Kidney tubule cell (primary cell): ENCODE measurements around the gene FBXL7.

Source experiments
- DNase-seq: peaks from one replicate; pipeline ENCODE4 v3.0.0-alpha.2; 2018; ENCODE audit warnings: low spot score

Gene FBXL7

DNA sequence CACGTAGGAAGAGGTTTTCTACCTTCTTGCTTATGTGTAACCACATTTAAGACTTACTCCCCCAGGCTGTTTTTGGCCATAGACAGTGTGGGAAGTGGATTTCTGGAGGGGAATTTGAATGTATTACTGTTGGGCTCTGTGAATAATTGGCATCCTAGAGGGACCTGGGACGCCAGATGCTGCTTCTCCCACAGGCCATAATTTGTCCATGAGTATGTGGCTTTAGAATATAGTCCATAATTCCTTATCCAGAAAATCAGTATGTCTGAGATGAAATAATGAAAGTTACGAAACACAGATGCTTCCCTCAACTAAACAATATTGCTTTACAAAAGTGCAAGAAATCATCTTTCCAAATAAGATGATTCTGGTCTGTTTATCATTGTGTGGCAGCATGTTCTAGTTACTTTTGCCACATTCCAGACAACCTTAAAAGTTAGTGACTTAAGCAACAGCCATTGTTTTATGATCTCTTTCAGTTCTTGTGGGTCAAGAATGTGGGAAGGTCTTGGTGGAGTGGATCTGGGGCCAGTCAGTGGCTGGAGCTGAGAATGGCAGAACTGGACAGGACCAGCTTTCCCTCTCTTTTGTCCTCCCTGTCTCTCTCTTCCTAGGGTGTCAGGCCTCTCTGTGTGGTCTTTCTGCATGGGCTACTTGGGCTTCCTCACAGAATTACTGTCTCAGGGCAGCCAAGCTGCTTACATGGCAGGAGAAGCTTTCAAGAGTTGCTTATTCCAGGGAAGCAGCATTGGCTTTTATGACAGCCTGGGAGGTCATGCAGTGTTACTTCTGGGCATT is 79.4 kb downstream of the FBXL7 start:
- DNase-seq: no peak

DNA sequence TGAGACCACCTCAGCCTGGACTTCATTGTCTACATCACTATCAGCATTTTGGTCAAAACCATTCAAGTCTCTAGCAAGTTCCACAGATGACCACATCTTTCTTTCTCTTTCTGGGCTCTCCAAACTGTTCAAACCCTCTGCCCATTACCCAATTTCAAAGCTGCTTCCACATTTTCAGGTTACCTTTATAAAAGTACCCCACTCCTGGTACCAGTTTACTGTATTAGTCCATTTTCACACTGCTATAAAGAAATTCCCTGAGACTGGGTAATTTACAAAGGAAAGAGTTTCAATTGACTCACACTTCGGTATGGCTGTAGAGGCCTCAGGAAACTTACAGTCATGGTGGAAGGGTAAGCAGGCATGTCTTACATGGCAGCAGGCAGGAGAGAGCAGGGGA is 84.5 kb downstream of the FBXL7 start:
- DNase-seq: no peak

DNA sequence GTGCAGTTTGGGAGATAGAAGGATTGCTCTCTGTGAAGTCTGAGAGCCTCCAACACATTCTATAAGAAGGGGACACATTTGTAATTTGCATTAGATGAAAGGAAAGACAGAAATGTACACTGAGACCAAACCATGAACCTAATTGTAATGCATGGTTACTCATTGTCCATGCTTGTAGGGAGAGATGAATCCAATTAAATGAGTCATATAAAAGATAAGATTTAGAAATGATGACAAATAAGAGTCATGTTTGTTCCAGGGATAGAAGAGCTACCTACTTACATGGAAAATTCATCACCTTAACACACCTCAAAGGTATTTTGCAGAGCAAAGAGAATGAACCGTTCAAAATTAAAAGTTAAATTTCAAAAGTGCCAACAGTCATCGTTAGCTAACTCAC is 85.1 kb downstream of the FBXL7 start:
- peak; percentile 1 for DNase-seq

DNA sequence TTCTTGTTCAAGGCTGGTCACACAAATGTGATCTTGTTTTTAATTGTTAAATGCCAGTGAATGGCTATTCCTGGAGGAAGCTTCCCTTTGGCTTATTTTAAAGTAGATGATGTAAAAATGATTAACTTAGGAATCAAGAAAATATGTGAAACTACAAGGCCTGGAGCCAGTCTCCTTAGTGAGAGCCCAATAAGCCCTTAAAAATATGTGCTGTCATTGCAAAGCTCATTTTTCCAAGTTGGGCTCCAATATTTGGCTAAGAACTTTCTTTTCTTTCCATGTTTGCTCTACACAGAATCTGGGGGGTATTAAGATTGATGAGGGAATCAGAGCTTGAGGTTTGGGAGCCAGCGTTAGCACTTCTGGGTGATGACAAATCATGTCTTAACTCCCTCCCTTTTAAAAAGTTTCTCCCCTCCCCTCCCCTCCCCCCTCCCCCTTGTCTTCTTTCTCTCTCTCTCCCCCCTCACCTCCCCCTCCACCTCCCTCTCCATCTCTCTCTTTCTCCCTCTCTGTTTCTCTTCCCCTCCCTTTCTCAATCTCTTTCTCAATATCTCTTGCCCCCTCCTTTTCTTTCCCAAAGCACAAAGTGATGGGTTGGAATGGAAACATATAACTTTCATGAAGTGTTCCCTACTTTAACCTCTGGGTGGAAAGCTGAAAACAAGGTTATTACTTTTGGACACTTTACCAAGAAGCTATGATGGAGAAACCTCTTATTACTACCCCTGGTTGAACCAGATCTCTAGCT is 86.0 kb downstream of the FBXL7 start:
- no peak for DNase-seq

DNA sequence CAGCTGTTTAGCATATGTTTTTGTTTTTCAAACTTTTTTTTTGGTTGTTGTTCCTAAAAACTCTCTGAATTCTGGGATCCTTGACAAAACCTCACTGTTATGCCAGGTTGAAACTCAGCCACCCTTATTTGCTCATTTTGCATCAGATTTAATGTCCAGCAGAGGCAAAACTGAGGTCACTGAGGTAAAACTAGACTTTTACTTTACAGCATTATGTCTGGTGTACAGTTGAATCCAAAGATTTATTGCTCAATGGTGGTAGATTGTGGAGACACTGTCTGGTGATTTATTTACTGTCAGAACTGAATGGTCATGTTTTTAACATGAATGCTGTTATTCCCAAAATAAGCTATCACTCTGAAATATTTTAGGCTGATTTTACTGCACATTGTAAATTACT is 87.9 kb downstream of the FBXL7 start:
- no peak for DNase-seq

DNA sequence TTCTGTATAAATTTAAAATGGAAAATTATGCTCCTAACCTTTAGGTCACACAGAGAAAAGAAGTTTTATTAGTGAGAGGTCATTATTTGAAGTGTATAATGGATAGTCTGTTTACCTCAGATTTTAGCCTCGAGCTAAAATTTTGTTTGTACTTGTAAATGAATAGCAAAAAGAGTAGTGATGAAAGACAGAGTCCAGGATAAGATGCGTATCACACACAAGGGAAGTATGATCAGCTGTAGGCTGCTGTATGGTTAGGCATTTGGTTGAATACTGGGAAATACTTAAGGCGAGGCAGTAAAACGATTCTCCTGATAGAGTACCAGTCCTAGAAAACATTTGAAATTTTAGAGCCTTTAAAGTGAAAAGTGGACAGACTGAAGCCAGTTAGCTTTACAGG is 92.7 kb downstream of the FBXL7 start:
- no peak for DNase-seq

DNA sequence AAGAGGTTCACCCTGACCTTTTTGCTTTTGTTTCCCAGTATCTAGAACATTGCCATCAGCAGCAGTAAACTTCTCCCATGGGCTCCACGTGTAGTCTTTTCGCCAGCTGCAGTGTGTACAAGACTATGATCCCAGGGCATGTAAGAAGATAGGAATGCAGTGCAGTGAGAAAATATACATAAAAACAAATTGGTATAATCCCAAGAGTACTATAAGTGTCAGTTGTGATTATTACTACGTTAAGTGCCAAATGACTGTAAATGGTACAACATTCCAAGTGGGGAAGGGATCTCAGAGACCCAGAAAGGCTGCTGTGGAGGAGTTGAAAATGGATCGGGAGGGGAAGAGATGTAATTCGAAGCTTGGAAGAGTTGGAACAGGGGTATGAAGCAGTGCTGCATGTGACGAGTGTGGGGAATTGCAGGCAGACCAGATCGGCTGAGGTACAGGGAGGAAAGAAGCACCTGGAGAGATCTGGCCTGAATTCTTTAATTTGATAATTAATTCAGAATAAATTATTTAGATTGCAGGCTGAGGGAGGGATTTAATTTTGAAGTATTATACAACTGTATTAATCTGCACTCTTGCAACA is 95.1 kb downstream of the FBXL7 start:
- DNase-seq: no peak

DNA sequence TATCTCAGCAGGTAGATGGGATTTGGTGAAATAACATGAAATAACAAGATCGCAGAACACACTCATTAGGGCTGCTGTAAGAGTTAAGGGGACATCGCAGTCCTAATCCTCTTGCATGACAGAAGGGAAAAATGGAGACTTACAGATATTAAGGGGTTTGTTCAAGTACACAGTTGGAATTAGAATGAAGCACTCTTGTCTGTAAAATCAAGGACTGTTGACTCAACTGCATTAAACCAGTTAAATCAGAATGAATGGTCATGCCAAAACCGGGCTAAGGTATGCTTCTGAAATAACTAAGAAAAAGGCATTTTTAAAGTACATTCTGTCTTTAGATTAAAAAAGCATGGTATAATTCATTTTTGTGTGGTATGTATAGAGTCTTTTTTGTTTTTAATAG is 95.9 kb downstream of the FBXL7 start:
- DNase-seq: no peak

DNA sequence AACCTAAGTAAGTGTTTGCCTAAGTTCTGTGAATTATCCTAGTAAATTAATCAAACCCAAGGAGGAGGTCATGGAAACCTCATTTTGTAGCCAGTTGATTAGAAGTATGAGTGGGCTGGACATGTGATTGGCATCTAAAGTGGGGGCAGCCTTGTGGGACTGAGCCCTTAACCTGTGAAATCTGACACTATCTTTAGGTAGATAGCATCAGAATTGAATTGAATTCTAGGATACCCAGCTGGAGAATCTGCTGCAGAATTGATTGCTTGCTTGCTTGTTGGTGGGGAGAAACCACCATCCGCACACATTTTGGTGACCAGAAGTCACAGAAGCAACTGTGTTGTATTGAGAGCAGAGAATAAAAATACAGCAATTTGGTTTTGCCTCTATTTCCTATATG is 97.0 kb downstream of the FBXL7 start:
- no peak for DNase-seq

DNA sequence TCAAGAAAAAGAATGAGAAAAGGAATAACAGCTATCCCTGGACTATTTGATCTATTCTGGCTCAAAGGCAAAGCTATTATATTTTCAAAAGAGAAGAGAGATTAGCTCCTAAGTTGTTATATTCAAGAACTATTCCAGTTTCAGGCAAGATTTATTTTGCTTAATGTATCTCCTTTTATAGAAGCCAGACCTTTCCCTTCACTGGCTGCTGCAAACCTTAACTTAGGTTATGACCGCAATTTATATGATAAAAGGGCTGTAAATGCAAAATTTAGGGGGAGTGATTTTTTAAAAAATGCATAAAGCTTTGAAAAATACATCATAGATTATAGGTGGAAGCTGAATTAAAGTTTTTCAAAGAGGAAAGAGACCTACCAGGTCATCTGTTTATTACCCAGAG is 97.8 kb downstream of the FBXL7 start:
- no peak for DNase-seq

DNA sequence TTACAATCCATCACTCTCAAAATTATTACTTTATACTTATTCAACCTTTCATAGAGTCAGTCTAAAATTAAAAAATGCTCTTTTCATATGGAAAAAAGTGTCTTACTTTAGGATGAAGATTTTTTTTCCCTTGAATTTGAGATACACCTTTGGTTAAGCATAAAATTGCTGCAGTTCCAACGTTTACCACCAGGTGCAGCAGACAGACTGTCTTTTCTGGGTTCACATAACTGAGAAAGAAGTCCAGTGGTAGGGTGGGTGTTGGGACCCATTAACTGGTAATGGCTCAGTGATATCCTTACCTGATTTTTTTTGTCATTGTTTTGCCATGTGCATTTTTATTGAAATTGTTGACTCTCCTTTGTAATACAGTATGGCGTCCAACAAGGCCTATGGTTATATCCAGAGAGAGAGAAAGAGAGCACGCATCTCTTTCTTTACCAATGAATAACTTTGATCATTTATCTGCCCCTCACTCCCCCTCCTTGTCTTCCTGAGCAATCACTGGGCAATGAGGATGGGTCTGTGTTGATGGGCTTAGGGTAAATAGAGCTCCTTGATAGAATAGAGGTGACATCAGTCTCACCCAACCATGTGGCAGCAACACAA is 98.4 kb downstream of the FBXL7 start:
- DNase-seq: no peak

DNA sequence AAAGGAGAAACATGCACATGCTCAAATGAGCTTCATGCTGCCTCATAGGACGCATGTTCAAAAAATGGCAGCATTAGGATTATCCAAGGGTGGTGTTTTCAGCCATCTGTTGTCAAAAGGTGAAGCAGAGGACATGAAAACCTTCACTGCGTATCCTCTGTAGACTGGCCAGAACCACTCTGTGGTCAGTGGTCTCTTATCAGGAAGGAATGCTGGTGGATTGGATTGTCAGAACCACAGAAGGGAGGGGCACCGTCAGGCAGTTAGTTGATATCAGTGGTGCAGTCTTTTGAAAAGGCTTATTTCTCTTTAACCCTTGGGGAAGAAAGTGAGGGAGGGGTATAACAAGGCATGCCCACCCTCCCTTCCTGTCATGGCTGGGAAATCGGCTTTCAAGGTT is 100.1 kb downstream of the FBXL7 start:
- no peak for DNase-seq

DNA sequence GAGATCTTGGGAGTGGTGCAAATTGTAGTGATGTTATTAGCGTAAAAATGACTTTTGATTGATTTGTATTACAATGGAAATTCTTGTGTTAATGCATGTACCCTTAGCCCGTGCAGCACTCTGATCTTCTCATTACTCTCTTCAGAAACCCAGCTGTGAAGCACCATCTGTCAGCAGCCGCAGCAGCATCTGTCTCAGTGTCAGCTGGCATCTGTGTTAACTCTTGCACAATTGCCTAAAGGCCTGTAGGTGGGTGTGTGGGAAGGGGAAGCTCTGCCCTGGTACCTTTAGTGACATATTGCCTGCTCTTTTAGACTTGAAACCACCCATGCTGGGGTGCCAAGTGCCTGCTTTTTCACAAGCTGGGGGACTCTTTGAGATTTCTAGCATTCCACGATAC is 101.3 kb downstream of the FBXL7 start:
- DNase-seq: no peak

DNA sequence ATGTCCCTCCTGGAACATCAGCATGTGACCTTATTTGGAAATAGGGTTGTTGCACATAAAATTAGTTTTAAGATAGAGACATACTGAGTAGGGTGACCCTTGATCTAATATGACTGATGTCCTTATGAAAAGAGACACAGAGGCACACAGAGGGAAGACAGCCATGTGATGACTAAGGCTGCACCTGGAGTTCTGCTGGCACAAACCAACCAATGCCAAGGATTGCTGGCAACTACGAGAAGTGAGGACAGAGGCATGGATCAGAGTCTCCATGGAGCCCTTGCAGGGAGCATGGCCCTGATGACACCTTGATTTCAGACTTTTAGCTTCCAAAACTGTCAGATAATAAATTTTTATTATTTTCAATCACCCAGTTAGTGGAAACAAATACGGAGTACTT is 101.9 kb downstream of the FBXL7 start:
- no peak for DNase-seq

DNA sequence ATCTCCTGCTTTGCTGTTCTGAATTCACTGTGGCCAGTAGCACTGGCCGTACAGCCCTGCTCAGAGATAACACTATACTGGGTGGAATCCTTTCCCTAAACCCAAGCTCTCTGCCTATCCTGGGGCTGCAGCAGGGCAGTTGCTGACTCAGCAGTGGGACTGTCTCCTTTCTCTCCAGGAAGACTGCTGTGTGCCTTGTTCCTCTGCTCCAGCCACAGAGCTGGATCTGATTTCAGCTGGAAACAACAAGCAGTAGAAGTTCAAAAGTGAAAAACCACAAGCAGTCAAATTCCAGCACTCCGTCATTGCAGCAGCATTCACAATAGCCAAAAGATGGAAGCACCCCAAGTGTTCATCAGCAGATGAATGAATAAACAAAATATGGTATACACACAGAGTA is 105.0 kb downstream of the FBXL7 start:
- DNase-seq: no peak

DNA sequence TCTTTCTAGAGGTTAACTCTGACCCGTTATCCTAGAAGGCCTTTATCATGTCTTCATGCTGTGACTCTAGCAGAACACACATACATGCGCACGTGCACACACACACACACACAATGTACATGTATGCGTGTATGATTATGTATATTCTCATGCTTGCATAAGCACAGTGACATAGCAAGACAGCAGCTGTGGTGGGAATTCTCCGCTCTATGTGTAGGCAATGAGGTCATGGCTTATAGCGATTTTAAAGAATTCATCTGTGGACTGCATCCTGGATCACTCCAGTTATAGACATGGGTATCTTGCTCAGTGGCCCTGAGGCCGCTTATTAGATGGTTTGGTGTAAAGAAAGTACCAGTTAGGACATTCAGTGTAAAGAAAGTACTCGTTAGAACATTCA is 106.2 kb downstream of the FBXL7 start:
- no peak for DNase-seq

DNA sequence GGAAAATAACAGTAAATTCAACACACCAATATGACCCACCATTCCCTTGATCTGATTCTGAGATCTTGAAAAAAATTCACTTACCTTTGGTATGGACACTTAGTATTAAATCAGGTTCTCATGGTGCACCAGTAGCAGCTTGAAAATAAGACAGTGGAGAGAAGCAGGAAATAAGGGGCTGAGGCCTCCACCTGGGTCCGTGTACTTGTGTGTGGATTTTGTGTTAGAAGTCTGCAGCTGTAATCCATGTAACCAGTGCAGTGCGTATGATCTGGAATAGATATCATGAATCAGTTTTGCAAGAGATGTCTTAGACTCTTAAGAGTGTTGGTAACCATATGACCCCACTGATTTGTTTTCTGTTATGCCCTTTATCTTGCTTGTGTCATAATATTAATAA is 107.1 kb downstream of the FBXL7 start:
- no peak for DNase-seq

DNA sequence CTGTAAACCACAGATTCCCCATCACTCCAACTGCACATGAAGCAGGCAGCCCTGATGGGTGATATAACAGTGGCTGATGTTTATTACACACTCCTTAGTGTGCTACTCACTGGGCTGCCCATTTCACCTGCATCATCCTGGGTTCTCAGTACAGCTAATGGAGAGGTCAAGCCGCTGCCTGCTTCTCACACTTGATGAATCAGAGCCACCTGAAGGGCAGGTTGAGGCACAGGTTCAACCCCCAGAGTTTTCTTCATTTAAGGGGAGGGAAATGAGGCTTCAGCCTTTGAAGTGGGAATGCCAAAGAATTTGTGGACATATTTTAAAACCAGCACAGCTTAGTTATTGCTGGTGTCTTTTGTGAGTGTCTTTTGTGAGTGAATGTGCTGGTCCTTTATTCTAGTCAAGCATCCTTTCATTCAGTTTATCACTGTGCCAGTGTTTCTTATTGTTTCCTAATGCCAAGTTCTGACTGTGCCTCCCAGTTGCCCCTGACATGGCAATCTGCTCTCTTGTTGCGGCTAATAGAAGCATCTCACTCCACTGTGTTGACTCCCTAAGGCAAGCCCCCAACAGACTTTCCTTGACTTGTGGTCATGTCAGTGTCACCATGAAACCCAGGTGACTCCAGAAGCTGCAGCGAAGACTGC is 109.2 kb downstream of the FBXL7 start:
- no peak for DNase-seq

DNA sequence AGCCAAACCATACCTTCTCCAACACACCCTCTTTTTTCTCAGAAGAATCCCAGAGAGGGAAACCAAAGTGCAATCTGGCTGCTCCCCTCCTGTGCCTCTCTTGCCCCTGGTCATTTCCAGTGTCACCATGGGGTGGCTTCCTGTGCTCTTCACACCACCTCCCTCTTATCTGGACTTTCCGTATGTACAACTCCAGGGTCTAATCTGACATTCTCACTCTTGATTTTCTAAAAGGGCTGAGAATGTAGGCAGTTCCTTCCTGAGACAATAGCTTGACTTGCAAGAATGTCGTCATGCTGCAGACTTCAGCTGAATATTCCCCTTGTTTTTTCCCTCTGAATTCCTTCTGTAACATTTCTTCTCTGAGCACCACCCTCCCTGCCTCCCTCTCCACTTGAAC is 110.2 kb downstream of the FBXL7 start:
- no peak for DNase-seq

DNA sequence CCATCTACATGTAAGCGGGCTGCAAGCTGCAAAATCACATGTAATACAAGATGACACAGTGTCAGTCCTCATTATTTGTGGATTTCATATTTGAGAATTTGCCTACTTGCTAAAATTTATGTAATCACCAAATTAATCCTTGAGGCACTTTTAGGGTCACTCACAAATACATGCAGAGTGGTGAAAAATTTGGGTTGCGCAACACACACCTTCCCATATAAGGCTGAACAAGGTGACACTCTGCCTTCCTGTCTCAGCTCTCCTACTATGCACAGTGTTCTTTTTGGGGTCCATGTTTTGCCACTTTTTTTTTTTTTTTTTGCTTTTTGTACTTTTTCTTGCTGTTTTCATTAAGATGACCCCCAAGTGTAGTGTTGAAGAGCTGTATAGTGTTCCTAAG is 111.0 kb downstream of the FBXL7 start:
- DNase-seq: no peak

DNA sequence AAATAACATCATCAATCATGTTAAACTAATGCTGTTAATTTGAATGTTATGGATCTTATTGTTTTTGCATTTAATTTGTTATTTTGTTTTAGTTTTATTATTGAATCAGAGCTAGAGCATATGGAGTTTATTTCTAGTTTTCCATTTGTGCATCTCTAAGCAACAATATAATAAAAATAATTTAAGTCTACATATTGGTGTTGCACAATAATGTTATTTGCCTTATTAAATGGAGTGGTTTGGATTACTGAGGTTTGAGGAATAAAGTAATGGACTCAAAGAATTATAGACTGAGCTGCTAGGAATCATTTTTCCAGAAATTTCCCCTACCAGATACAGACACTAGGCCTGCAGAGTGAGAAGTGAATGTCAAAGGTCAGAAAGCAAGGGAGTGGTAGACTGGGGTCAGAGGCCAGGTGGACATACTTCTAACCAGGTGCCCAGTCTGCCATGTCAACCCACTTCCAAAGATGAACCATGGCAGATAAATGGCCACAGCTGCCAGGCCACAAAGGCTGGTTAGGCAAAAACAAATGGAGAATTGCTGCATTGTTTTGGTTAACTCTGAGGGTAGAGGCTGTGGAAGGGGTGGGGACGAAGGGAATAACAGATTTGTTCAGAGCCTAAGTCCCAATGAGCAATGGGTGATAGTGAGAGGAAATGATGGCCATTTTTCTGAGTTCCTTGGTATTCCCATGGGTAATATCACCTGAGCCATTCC is 113.1 kb downstream of the FBXL7 start:
- DNase-seq: no peak

DNA sequence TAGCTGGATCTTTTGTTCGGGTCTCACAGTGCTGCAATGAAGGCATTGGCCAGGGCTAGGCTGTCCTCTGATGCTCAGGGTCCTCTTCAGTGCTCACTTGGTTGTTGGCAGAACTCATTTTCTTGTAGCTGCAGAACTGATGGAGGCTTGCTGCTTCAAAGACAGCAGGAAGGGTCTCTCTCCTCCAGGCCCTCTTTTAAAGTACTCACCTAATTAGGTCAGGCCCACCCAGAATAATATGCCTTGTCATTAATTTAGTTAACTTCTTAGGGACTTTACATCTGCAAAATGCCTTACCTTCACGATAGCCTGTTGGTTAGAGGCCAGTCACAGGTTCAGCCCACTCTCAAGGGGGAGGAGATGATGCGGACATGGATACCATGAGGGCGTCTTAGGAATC is 114.7 kb downstream of the FBXL7 start:
- no peak for DNase-seq
